ENCODE data around the gene OST4. TPM values are rescaled to one million over a fixed set of nuclear protein-coding genes. Genes with fewer than 3 reads are reported as not detected.

OST4 gene
- total RNA-seq, 4 donors from 2014 or later = 111 to 217 (median 166) TPM

DNA sequence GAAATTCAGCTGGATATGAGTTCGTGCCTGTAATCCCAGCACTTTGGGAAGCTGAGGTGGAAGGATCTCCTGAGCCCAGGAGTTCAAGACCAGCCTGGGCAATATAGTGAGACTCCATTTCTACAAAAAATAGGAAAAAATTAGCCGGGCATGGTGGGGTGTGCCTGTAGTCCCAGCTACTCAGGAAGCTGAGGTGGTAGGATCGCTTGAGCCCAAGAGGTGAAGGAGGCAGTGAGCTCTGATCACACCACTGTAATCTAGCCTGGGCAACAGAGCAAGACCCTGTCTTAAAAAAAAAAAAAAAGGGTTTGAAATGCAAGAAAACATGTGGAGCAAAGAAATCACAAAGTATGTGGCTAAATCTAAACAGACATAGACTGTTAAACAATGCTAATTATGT, 37.6 kb upstream of the OST4 start:
- TF ChIP-seq, protein P1, sequence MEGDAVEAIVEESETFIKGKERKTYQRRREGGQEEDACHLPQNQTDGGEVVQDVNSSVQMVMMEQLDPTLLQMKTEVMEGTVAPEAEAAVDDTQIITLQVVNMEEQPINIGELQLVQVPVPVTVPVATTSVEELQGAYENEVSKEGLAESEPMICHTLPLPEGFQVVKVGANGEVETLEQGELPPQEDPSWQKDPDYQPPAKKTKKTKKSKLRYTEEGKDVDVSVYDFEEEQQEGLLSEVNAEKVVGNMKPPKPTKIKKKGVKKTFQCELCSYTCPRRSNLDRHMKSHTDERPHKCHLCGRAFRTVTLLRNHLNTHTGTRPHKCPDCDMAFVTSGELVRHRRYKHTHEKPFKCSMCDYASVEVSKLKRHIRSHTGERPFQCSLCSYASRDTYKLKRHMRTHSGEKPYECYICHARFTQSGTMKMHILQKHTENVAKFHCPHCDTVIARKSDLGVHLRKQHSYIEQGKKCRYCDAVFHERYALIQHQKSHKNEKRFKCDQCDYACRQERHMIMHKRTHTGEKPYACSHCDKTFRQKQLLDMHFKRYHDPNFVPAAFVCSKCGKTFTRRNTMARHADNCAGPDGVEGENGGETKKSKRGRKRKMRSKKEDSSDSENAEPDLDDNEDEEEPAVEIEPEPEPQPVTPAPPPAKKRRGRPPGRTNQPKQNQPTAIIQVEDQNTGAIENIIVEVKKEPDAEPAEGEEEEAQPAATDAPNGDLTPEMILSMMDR (IDR thresholded peaks at IDR 0.05) = no peak
- no peak for TF ChIP-seq POLR2A (IDR thresholded peaks at IDR 0.05)
- TF ChIP-seq EP300 (IDR thresholded peaks at IDR 0.05) = no peak
- DNase-seq (ENCODE audit: low spot score in 2 of 2) = no peak
- no peaks in the 10 kb centered on the region for H3K27me3 ChIP-seq

DNA sequence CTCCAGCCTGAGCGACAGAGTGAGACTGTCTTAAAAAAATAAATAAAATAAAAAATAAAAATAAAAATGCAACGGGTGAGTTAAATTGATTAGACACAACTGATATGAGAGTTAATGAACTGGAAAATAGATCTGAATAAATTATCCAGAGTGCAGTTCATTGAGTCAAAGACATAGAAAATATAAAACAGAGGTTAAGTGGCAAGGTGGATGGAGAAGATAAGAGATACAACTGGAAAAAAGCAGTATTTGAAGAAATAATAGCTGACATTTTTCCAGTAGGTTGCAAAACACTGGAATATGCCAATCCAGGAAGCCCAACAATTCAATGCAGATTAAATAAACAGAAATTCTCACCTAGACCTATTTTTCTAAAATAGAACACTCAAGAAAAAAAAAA, 36.8 kb upstream of the OST4 start:
- Histone ChIP-seq H3K9me3 (no peaks in the 10 kb centered on the region), H3K27ac (no peak overlapping the region), H3K4me1 (peaks cover 0 to 3% (median 0%) of the 10 kb centered on the region in 4 donors), H3K27me3 (no peaks in the 10 kb centered on the region), H3K36me3 (no peaks in the 10 kb centered on the region), H3K4me3 (no peak overlapping the region)
- TF ChIP-seq, protein P1 (IDR thresholded peaks at IDR 0.05) = no peak
- TF ChIP-seq EP300 (IDR thresholded peaks at IDR 0.05) = no peak
- TF ChIP-seq POLR2A (IDR thresholded peaks at IDR 0.05) = no peak
- DNase-seq (ENCODE audit: low spot score in 2 of 2) = no peak
- WGBS, 2 donors = 89 to 93% methylated on average over 2 of the region's 2 CpGs

More for the DNA sequence above, 37.6 kb upstream of the OST4 start:
- no peaks in the 10 kb centered on the region for H3K9me3 ChIP-seq
- no peak overlapping the region for H3K27ac ChIP-seq
- 88 to 94% methylated on average over 3 of the region's 3 CpGs for WGBS, 2 donors
- no peak overlapping the region for H3K4me3 ChIP-seq
- H3K36me3 ChIP-seq = no peaks in the 10 kb centered on the region
- H3K4me1 ChIP-seq = peaks cover 0 to 3% (median 0%) of the 10 kb centered on the region in 4 donors

DNA sequence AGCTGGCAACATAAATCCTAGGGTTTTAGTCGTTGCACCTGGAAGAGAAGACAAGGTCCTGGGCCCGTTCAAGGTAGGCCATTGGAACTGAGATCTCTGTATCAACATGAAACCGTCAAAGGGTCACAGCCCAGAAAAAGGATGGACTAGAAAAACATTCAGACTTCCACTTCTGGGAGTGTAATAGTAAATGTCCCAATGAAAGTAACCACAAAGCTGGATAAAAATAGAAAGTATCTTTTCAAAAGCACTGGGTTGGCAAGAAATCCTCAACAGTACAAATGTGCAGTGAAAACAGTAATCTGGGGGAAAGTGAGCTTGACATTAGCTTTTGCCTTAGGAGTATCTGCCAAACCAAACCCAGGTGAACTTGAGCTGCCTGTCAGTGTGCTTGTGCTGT, 34.5 kb upstream of the OST4 start:
- Histone ChIP-seq H3K4me3 (no peak overlapping the region), H3K36me3 (no peaks in the 10 kb centered on the region), H3K27me3 (no peaks in the 10 kb centered on the region), H3K27ac (no peak overlapping the region), H3K9me3 (no peaks in the 10 kb centered on the region), H3K4me1 (peaks cover 0 to 3% (median 0%) of the 10 kb centered on the region in 4 donors)
- TF ChIP-seq POLR2A (IDR thresholded peaks at IDR 0.05) (no peak), EP300 (IDR thresholded peaks at IDR 0.05) (no peak)
- TF ChIP-seq, protein P1 (IDR thresholded peaks at IDR 0.05) = no peak
- no peak for DNase-seq (ENCODE audit: low spot score in 2 of 2)
- 67 to 72% methylated on average over 3 of the region's 3 CpGs for WGBS, 2 donors

DNA sequence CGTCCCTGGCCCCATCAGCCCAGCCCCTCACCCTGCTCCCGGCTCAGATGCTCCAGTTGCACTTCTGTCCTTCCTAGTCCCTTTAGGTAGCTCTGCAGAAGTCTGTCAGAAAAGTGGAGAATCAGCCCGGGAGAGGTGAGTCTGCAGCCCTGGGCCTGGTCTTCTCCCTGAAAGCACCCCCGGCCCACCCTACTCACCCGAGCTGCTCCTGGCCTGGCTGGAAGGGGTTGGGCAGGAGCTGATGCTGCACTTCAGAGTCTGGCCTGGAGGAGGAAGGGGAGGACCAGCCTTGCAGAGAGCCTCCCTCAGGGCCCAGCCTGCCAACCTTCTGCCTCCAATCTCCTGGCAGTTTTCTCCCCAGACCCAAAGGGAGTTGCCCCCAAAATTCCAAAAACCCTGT, 30.9 kb upstream of the OST4 start:
- Histone ChIP-seq H3K36me3 (peaks cover 0 to 16% (median 0%) of the 10 kb centered on the region in 3 donors), H3K4me1 (peaks cover 0 to 3% (median 0%) of the 10 kb centered on the region in 4 donors), H3K27me3 (no peaks in the 10 kb centered on the region), H3K4me3 (no peak overlapping the region), H3K9me3 (no peaks in the 10 kb centered on the region), H3K27ac (no peak overlapping the region)
- DNase-seq (ENCODE audit: low spot score in 2 of 2) = no peak
- 77 to 91% methylated on average over 5 of the region's 5 CpGs for WGBS, 2 donors
- TF ChIP-seq, protein P1 (IDR thresholded peaks at IDR 0.05) = no peak
- TF ChIP-seq POLR2A (IDR thresholded peaks at IDR 0.05) (no peak), EP300 (IDR thresholded peaks at IDR 0.05) (no peak)

DNA sequence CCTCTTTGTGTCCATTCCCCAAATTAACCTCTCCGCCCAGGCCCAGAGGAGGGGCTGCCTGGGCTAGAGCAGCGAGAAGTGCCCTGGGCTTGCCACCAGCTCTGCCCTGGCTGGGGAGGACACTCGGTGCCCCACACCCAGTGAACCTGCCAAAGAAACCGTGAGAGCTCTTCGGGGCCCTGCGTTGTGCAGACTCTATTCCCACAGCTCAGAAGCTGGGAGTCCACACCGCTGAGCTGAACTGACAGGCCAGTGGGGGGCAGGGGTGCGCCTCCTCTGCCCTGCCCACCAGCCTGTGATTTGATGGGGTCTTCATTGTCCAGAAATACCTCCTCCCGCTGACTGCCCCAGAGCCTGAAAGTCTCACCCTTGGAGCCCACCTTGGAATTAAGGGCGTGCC, 28.6 kb upstream of the OST4 start:
- TF ChIP-seq, protein P1 (IDR thresholded peaks at IDR 0.05) = no peak
- TF ChIP-seq POLR2A (IDR thresholded peaks at IDR 0.05) = no peak
- TF ChIP-seq EP300 (IDR thresholded peaks at IDR 0.05) = no peak
- no peak for DNase-seq (ENCODE audit: low spot score in 2 of 2)

More for the DNA sequence above, 28.6 kb upstream of the OST4 start:
- Histone ChIP-seq H3K27me3 (no peaks in the 10 kb centered on the region), H3K9me3 (no peaks in the 10 kb centered on the region), H3K27ac (no peak overlapping the region), H3K4me1 (peaks cover 0 to 12% (median 4%) of the 10 kb centered on the region in 4 donors), H3K4me3 (no peak overlapping the region), H3K36me3 (peaks cover 0 to 16% (median 0%) of the 10 kb centered on the region in 3 donors)
- WGBS, 2 donors = 78 to 82% methylated on average over 9 to 10 of the region's 10 CpGs

Measured in tibial nerve (tissue), 4 donors.